Activated gamma-delta T cell treated with anti-CD3 and anti-CD28 coated beads, Interleukin-2, amount 50 U/mL, for 16 hours (primary cell): ENCODE results near the gene KANK3.
"Not testable (repeated sequence)": the region's sequence is repeated elsewhere in the genome, so short reads cannot be mapped to it uniquely, and the experiment has no call there.

ENCODE experiments used
- DNase-seq: peaks from one replicate; pipeline ENCODE4 v3.0.0-alpha.2; 2020; ENCODE audit warnings: low read depth

Gene KANK3

GRCh38 chr19:8337728-8338127 lies 5.3 kb downstream of the KANK3 start:
- no peak for DNase-seq

GRCh38 chr19:8336660-8337059 lies 6.4 kb downstream of the KANK3 start:
- no peak for DNase-seq

- no peak for DNase-seq
Measured at GRCh38 chr19:8336072-8336569, 6.9 kb downstream of the KANK3 start.

GRCh38 chr19:8335343-8336071 lies 7.6 kb downstream of the KANK3 start:
- DNase-seq, result no peak

- DNase-seq, result no peak
Measured at GRCh38 chr19:8334458-8335342, 8.4 kb downstream of the KANK3 start.

- DNase-seq, result no peak
Measured at GRCh38 chr19:8333767-8334457, 9.2 kb downstream of the KANK3 start.

GRCh38 chr19:8332976-8333766 lies 9.9 kb downstream of the KANK3 start:
- no peak for DNase-seq

- DNase-seq, result no peak
Measured at GRCh38 chr19:8331263-8331845, 11.7 kb downstream of the KANK3 start.

GRCh38 chr19:8329996-8330395 lies 13.1 kb downstream of the KANK3 start:
- DNase-seq, result no peak

GRCh38 chr19:8325454-8325853 lies 17.6 kb downstream of the KANK3 start:
- DNase-seq, result no peak

GRCh38 chr19:8324186-8325050 lies 18.6 kb downstream of the KANK3 start:
- no peak for DNase-seq

- no peak for DNase-seq
Measured at GRCh38 chr19:8323781-8324185, 19.3 kb downstream of the KANK3 start.

- no peak for DNase-seq
Measured at GRCh38 chr19:8322638-8322997, 20.4 kb downstream of the KANK3 start.

- no peak for DNase-seq
Measured at GRCh38 chr19:8321986-8322637, 20.9 kb downstream of the KANK3 start.

GRCh38 chr19:8321067-8321985 lies 21.7 kb downstream of the KANK3 start, which contains the start of the genes NDUFA7 and RPS28:
TSS of gene NDUFA7 (minus strand) at chr19:8321375. CDS start at chr19:8321358, 17 bp downstream.
TSS of gene RPS28 (plus strand) at chr19:8321496. CDS start at chr19:8321531, 35 bp downstream.
- DNase-seq, result peak; percentile 95

GRCh38 chr19:8320564-8321066 lies 22.4 kb downstream of the KANK3 start:
- DNase-seq, result no peak

GRCh38 chr19:8319807-8320520 lies 23.1 kb downstream of the KANK3 start:
- no peak for DNase-seq

GRCh38 chr19:8318835-8319234 lies 24.2 kb downstream of the KANK3 start:
- not testable (repeated sequence) for DNase-seq
